ENCODE measurements around the gene MUC5AC. TPM values are rescaled to one million over a fixed set of nuclear protein-coding genes. Genes with fewer than 3 reads are reported as not detected.

Gene MUC5AC
- total RNA-seq, 2 experiments from 2014 or later = not detected

DNA sequence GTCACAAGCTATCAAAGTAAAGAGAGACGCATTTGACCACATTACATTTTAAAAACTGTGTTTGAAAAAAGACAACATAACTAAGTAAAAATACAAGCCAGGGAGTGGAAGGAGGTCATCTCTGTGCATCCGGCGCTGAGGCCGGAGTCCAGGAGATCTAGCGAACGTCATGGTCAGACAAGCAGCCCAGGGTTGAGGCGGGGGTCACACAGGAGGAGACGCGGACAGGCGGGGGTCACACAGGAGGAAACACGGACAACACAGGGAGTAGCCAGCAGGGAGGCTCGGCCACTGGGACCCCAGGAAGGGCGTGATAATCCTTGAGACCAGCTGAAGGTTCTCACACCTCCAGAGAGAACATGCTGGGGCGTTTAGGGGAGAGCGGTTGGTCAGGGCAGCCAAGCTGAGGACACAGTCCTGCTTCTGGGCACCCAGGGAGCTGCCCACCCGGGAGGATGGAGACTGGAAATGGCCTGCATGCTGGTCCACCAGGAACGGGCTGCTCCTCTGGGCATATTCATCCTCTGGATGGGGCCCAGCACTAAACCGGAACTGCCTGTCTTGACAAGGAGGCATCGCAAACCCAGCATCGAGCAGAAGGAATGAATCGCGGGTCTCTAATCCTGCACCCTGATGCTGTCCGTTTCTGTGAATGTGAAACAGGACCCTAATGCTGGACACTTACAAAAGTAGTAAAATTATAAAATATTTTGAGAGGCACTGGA, 40.9 kb upstream of the MUC5AC start:
- ATAC-seq (no peak), DNase-seq (no peak)
- ChIA-PET CTCF (interaction anchor here (1.2 kb wide), 1 partner anchor 397 kb away, joined by 3 read pairs; no protein-coding TSS in a partner anchor), POLR2A (no interaction called here)
- H3K36me3 Mint-ChIP-seq (ENCODE audit: low read depth) = no peaks in the 10 kb centered on the region
- no peaks in the 10 kb centered on the region for H3K9me3 Mint-ChIP-seq (ENCODE audit: insufficient read depth)
- H3K27me3 Mint-ChIP-seq (ENCODE audit: low read depth) = no peaks in the 10 kb centered on the region
- H3K4me3 Mint-ChIP-seq = no peak overlapping the region
- no peak overlapping the region for H3K27ac Mint-ChIP-seq
- no peaks in the 10 kb centered on the region for H3K4me1 Mint-ChIP-seq (ENCODE audit: low read depth)

GRCh38 chr11:1117992-1118391, 39.8 kb upstream of the MUC5AC start:
- no peaks in the 10 kb centered on the region for H3K27me3 Mint-ChIP-seq (ENCODE audit: low read depth)
- H3K9me3 Mint-ChIP-seq (ENCODE audit: insufficient read depth) = no peaks in the 10 kb centered on the region
- POLR2A ChIA-PET = no interaction called here
- no peak for DNase-seq
- H3K4me3 Mint-ChIP-seq = no peak overlapping the region
- no peak overlapping the region for H3K27ac Mint-ChIP-seq
- no peaks in the 10 kb centered on the region for H3K4me1 Mint-ChIP-seq (ENCODE audit: low read depth)
- no peak for ATAC-seq
- CTCF ChIA-PET = no interaction called here
- no peaks in the 10 kb centered on the region for H3K36me3 Mint-ChIP-seq (ENCODE audit: low read depth)

- DNase-seq = no peak
- Mint-ChIP-seq H3K27me3 (ENCODE audit: low read depth) (no peaks in the 10 kb centered on the region), H3K4me3 (no peak overlapping the region), H3K9me3 (ENCODE audit: insufficient read depth) (no peaks in the 10 kb centered on the region), H3K36me3 (ENCODE audit: low read depth) (no peaks in the 10 kb centered on the region), H3K4me1 (ENCODE audit: low read depth) (no peaks in the 10 kb centered on the region), H3K27ac (no peak overlapping the region)
- ChIA-PET POLR2A (no interaction called here), CTCF (no interaction called here)
- ATAC-seq = no peak
Observed at GRCh38 chr11:1118755-1119603, 38.8 kb upstream of the MUC5AC start.

GRCh38 chr11:1119604-1120146, 38.1 kb upstream of the MUC5AC start:
- Mint-ChIP-seq H3K27ac (no peak overlapping the region), H3K27me3 (ENCODE audit: low read depth) (no peaks in the 10 kb centered on the region), H3K4me3 (no peak overlapping the region), H3K4me1 (ENCODE audit: low read depth) (no peaks in the 10 kb centered on the region), H3K36me3 (ENCODE audit: low read depth) (no peaks in the 10 kb centered on the region), H3K9me3 (ENCODE audit: insufficient read depth) (no peaks in the 10 kb centered on the region)
- no peak for ATAC-seq
- CTCF ChIA-PET = no interaction called here
- no peak for DNase-seq
- POLR2A ChIA-PET = no interaction called here

DNA sequence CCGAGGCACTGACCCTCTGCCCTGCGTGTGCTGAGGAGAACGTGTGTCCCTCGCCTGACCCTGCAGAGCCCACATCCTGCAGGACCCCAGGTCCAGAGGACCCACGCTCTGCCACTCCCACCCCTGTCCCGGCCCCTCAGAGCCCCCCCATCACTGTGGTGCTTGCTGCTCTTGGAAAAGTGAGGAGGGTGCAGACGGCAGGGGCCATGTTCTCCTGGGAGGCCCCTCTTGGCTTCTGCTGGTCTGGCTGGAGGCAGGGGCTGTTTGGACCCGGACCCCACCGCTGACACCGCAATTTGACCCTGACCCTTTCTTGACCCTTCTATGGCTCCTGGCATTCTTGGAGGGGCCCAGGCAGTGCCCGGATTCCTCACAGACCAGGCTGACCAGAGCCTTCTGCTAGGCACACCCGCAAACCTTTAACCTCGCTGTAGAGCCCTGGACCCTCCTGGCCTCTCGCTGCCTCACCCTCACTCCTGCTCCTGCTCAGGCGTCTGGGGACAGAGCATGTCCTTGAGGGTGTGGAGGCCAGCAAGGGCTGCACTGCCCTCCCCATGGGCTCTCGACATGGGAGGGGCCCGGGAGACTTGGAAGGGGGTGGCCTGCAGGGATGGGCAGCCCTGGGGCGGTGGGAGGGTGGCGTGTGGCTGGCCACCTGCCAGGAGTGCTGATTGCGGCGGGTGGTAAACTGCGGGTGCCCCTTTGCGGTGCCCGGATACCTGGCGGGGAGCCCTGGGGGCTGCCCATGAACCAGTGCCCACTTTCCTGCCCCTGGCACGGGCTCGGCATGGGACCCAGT, 37.0 kb upstream of the MUC5AC start:
- H3K9me3 Mint-ChIP-seq (ENCODE audit: insufficient read depth) = no peaks in the 10 kb centered on the region
- CTCF ChIA-PET = no interaction called here
- H3K36me3 Mint-ChIP-seq (ENCODE audit: low read depth) = no peaks in the 10 kb centered on the region
- H3K27ac Mint-ChIP-seq = no peak overlapping the region
- DNase-seq (no peak), ATAC-seq (no peak)
- POLR2A ChIA-PET = no interaction called here
- H3K27me3 Mint-ChIP-seq (ENCODE audit: low read depth) = no peaks in the 10 kb centered on the region
- no peak overlapping the region for H3K4me3 Mint-ChIP-seq
- no peaks in the 10 kb centered on the region for H3K4me1 Mint-ChIP-seq (ENCODE audit: low read depth)

DNA sequence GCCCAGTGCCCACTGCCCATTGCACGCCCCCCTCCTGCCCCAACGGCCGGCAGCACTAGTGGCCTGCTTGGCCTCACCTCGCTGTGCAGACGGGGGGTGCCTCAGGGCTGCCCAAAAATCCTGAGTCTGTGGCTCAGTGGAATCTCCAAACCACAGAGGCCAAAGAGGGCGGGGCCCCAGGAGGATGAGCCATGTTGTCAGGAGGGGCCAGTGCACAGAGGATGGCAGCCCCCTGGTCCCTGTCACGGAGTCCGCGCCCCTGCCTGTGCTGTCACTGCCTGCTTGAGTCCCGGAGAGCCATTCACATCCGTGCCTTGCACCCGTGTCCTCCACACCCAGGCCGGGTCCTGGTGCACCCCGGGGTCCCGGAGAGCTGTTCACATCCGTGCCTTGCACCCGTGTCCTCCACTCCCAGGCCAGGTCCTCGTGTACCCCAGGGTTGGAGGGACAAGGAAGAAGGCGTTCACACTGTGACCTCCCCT, 36.4 kb upstream of the MUC5AC start:
- Mint-ChIP-seq H3K4me1 (ENCODE audit: low read depth) (no peaks in the 10 kb centered on the region), H3K27me3 (ENCODE audit: low read depth) (no peaks in the 10 kb centered on the region), H3K4me3 (no peak overlapping the region), H3K9me3 (ENCODE audit: insufficient read depth) (no peaks in the 10 kb centered on the region), H3K36me3 (ENCODE audit: low read depth) (no peaks in the 10 kb centered on the region), H3K27ac (no peak overlapping the region)
- ChIA-PET POLR2A (no interaction called here), CTCF (no interaction called here)
- DNase-seq (no peak), ATAC-seq (no peak)

- H3K27ac Mint-ChIP-seq = no peak overlapping the region
Observed at GRCh38 chr11:1121813-1122663, 35.7 kb upstream of the MUC5AC start.

DNA sequence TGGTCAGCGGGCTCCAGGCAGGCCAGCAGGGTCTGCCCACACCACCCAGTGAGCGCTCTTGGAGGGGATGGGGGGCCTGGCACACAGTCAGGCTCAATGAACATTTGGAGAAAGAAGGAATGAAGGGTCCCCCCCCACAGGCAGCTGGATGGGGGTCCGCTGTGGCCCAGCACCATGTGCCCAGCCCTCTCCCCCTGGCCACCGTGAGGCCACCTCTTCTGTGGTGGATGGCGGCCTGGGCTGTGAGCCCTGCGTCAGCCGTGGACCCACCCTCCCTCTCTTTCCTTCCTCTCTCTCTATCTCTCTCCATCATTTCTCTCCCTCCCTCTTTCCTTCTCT, 35.1 kb upstream of the MUC5AC start:
- ChIA-PET POLR2A (no interaction called here), CTCF (no interaction called here)
- DNase-seq (no peak), ATAC-seq (no peak)
- no peaks in the 10 kb centered on the region for H3K4me1 Mint-ChIP-seq (ENCODE audit: low read depth)
- H3K9me3 Mint-ChIP-seq (ENCODE audit: insufficient read depth) = no peaks in the 10 kb centered on the region
- H3K4me3 Mint-ChIP-seq = no peak overlapping the region
- no peak overlapping the region for H3K27ac Mint-ChIP-seq
- no peaks in the 10 kb centered on the region for H3K36me3 Mint-ChIP-seq (ENCODE audit: low read depth)
- H3K27me3 Mint-ChIP-seq (ENCODE audit: low read depth) = no peaks in the 10 kb centered on the region

More at GRCh38 chr11:1121813-1122663, 35.7 kb upstream of the MUC5AC start:
- Mint-ChIP-seq H3K27me3 (ENCODE audit: low read depth) (no peaks in the 10 kb centered on the region), H3K4me3 (no peak overlapping the region), H3K9me3 (ENCODE audit: insufficient read depth) (no peaks in the 10 kb centered on the region), H3K4me1 (ENCODE audit: low read depth) (no peaks in the 10 kb centered on the region), H3K36me3 (ENCODE audit: low read depth) (no peaks in the 10 kb centered on the region)
- CTCF ChIA-PET = no interaction called here
- ATAC-seq (no peak), DNase-seq (no peak)
- POLR2A ChIA-PET = no interaction called here

- no peaks in the 10 kb centered on the region for H3K36me3 Mint-ChIP-seq (ENCODE audit: low read depth)
- no peaks in the 10 kb centered on the region for H3K27me3 Mint-ChIP-seq (ENCODE audit: low read depth)
- peak; percentile 49 for ATAC-seq
- POLR2A ChIA-PET = no interaction called here
- H3K4me1 Mint-ChIP-seq (ENCODE audit: low read depth) = no peaks in the 10 kb centered on the region
- CTCF ChIA-PET = no interaction called here
- H3K4me3 Mint-ChIP-seq = no peak overlapping the region
- H3K9me3 Mint-ChIP-seq (ENCODE audit: insufficient read depth) = no peaks in the 10 kb centered on the region
- H3K27ac Mint-ChIP-seq = no peak overlapping the region
- peak; percentile 30 for DNase-seq
Observed at GRCh38 chr11:1123970-1124369, 33.8 kb upstream of the MUC5AC start.

DNA sequence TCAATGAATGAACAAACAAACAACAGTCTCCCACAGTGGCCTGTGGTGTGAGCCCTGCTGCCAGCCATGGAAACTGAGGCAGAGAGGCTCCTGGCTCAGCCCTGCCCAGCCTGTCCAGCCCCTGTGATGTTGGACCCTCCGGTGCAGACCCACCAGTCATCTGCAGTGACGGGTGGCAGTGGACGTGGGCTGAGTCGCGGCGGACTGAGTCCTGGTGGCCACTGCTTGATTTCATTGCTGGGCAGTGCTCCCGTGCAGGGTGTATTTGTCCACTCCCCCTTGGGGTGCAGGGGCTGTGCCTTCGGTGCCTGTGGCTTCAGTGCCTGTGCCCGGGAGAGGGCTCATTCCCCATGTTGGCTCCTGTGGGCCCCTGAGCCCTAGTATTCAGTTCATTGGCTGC, 31.9 kb upstream of the MUC5AC start:
- H3K27ac Mint-ChIP-seq = no peak overlapping the region
- CTCF ChIA-PET = no interaction called here
- DNase-seq (no peak), ATAC-seq (no peak)
- no peaks in the 10 kb centered on the region for H3K36me3 Mint-ChIP-seq (ENCODE audit: low read depth)
- H3K9me3 Mint-ChIP-seq (ENCODE audit: insufficient read depth) = no peaks in the 10 kb centered on the region
- no peaks in the 10 kb centered on the region for H3K4me1 Mint-ChIP-seq (ENCODE audit: low read depth)
- POLR2A ChIA-PET = no interaction called here
- no peak overlapping the region for H3K4me3 Mint-ChIP-seq
- no peaks in the 10 kb centered on the region for H3K27me3 Mint-ChIP-seq (ENCODE audit: low read depth)

GRCh38 chr11:1126491-1126926, 31.2 kb upstream of the MUC5AC start:
- H3K27me3 Mint-ChIP-seq (ENCODE audit: low read depth) = no peaks in the 10 kb centered on the region
- ATAC-seq (no peak), DNase-seq (no peak)
- ChIA-PET POLR2A (no interaction called here), CTCF (no interaction called here)
- H3K9me3 Mint-ChIP-seq (ENCODE audit: insufficient read depth) = no peaks in the 10 kb centered on the region
- H3K27ac Mint-ChIP-seq = no peak overlapping the region
- H3K36me3 Mint-ChIP-seq (ENCODE audit: low read depth) = no peaks in the 10 kb centered on the region
- no peak overlapping the region for H3K4me3 Mint-ChIP-seq
- no peaks in the 10 kb centered on the region for H3K4me1 Mint-ChIP-seq (ENCODE audit: low read depth)

All from activated CD8-positive, alpha-beta T cell treated with anti-CD3 and anti-CD28 coated beads, Interleukin-2, amount 10 ng/mL, durations not matched to agents 7 days and 5 days (primary cell).